PC-3 (cell line): ENCODE measurements around the gene CCDC32. TPM values are rescaled to one million over a fixed set of nuclear protein-coding genes. Genes with fewer than 3 reads are reported as not detected.

Experiments
- ATAC-seq: fragments of 200-7000 bp; cut with Tn5 transposase; 2 replicates; pipeline ENCODE4 v1.9.1; 2020; ENCODE audit warnings: mild to moderate bottlenecking, moderate library complexity
- BruUV-seq: library from RNA; stranded (reverse); fragments of 400-500 nt; replicated peaks from 2 replicates; lab custom pipeline; 2021; lab: Mats Ljungman, UMichigan
- CTCF ChIA-PET: fragments of 300-600 bp; sonication (Branson Sonifier 250); formaldehyde crosslinking; loops from one replicate; lab custom pipeline; 2022; ENCODE audit warnings: antibody characterized with exemption; lab: Charles Lee
- POLR2A ChIA-PET: fragments of 300-600 bp; sonication (Branson Sonifier 250); formaldehyde crosslinking; loops from one replicate; lab custom pipeline; 2022; ENCODE audit warnings: antibody characterized with exemption; ENCODE audit not compliant: unreplicated experiment; lab: Charles Lee
- DNase-seq: peaks from one replicate; pipeline ENCODE4 v3.0.0-alpha.2; 2015
- H2AFZ ChIP-seq: fragments of 300-600 bp; sonication (generic); 2 replicates; pipeline ENCODE4 v1.6.0; 2016; ENCODE audit warnings: antibody characterized with exemption, low read length
- H3F3A ChIP-seq: fragments of 300-600 bp; sonication (generic); one replicate; pipeline ENCODE4 v1.6.0; 2017; ENCODE audit warnings: antibody characterized with exemption, low read length, control low read depth, mild to moderate bottlenecking; ENCODE audit not compliant: unreplicated experiment
- H3K27ac ChIP-seq: fragments of 300-600 bp; sonication (generic); 2 replicates; pipeline ENCODE4 v1.5.1; 2016; ENCODE audit warnings: mild to moderate bottlenecking, low read length
- H3K27me3 ChIP-seq: fragments of 300-600 bp; sonication (generic); 2 replicates; pipeline ENCODE4 v1.6.1; 2016; ENCODE audit warnings: low read length, mixed read lengths
- H3K36me3 ChIP-seq: fragments of 300-600 bp; sonication (generic); 2 replicates; pipeline ENCODE4 v1.6.1; 2016; ENCODE audit warnings: low read depth, mixed run types, low read length, mixed read lengths
- H3K4me1 ChIP-seq: fragments of 300-600 bp; sonication (generic); 2 replicates; pipeline ENCODE4 v1.5.1; 2016; ENCODE audit warnings: low read length; ENCODE audit not compliant: insufficient read depth
- H3K4me2 ChIP-seq: fragments of 300-600 bp; sonication (generic); 2 replicates; pipeline ENCODE4 v1.6.0; 2016; ENCODE audit warnings: low read length
- H3K4me3 ChIP-seq: fragments of 300-600 bp; sonication (generic); 2 replicates; pipeline ENCODE4 v1.5.1; 2016; ENCODE audit warnings: mild to moderate bottlenecking, low read length, mixed read lengths
- H3K79me2 ChIP-seq: fragments of 300-600 bp; sonication (generic); 2 replicates; pipeline ENCODE4 v1.6.1; 2017; ENCODE audit warnings: low read length, mixed read lengths
- H3K9ac ChIP-seq: fragments of 300-600 bp; sonication (generic); 2 replicates; pipeline ENCODE4 v1.6.0; 2016; ENCODE audit warnings: mild to moderate bottlenecking, low read length
- H3K9me2 ChIP-seq: fragments of 300-600 bp; sonication (generic); replicated peaks from 2 replicates; pipeline ENCODE4 v1.6.1; 2016; ENCODE audit warnings: mixed run types, low read length, mixed read lengths
- H3K9me3 ChIP-seq: fragments of 300-600 bp; sonication (generic); 2 replicates; pipeline ENCODE4 v1.6.1; 2016; ENCODE audit warnings: low read length, mixed read lengths
- H4K20me1 ChIP-seq: fragments of 300-600 bp; sonication (generic); 2 replicates; pipeline ENCODE4 v1.6.1; 2016; ENCODE audit warnings: low read length, mixed read lengths
- EZH2 ChIP-seq: fragments of 300-600 bp; sonication (generic); IDR thresholded peaks from one replicate; pipeline ENCODE4 v1.6.1; 2017; ENCODE audit warnings: antibody characterized with exemption, mild to moderate bottlenecking, low read length; ENCODE audit not compliant: unreplicated experiment
- EZH2phosphoT487 ChIP-seq: fragments of 300-600 bp; sonication (generic); IDR thresholded peaks from 2 replicates; pipeline ENCODE4 v1.6.1; 2018; ENCODE audit warnings: mild to moderate bottlenecking, antibody characterized with exemption, low read length, borderline replicate concordance
- intact Hi-C: fragments of 100-400 bp; cut with micrococcal nuclease; formaldehyde crosslinking; loops from 2 replicates; pipeline ENCODE4 v1.9.0; 2023
- total RNA-seq: library from RNA; depleted of rRNA; stranded (reverse); fragments of >200 nt; gene quantifications from 2 replicates; pipeline ENCODE4 v1.2.3, GENCODE V29; 2014
- TF ChIP-seq, protein P1 (sequence below): fragments of 300-600 bp; sonication (generic); conservative IDR thresholded peaks from 2 replicates; pipeline ENCODE4 v1.5.1; 2017; ENCODE audit warnings: antibody characterized with exemption, low read depth, mild to moderate bottlenecking, low read length

Gene CCDC32
- total RNA-seq, 1 experiment from 2014 or later = 16.1 TPM

DNA sequence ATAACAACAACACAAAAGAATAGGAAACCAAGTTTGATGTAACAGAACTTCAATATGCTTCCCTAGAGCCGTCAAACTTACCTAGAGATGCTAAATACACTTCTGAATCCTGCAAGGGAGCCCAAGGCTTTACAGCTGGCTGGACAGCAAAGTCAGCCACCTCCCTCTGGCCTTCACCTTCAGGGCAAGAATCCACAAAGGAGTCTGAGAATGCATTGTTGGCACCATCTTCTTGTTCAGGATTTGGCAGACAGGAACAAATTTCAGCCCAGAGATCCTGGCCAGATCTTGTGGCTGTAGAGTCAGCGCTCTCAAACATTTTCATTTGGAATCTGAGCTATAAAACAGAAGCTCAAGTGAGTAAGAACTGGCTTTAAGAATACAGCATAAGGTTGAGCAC, 2.2 kb downstream of the CCDC32 start:
- no TSS peak for BruUV-seq
- Histone ChIP-seq H3K4me3 (no peak overlapping the region), H3K9me3 (no peaks in the 10 kb centered on the region), H3K4me2 (no peak overlapping the region), H4K20me1 (no peaks in the 10 kb centered on the region), H3K36me3 (0 out of 2 replicates have a peak, but pooled peaks cover 3% of the 10 kb centered on the region), H3F3A (no peaks in the 10 kb centered on the region), H3K79me2 (peaks cover 21% of the 10 kb centered on the region), H3K9ac (no peak overlapping the region), H3K27me3 (no peaks in the 10 kb centered on the region), H3K27ac (no peak overlapping the region), H2AFZ (no peak overlapping the region), H3K4me1 (peaks cover 8% of the 10 kb centered on the region; the same call in 1 of the 2 replicates), H3K9me2 (no peaks in the 10 kb centered on the region)
- intact Hi-C loops = no loop called here
- no peak for TF ChIP-seq EZH2phosphoT487
- TF ChIP-seq, protein P1, sequence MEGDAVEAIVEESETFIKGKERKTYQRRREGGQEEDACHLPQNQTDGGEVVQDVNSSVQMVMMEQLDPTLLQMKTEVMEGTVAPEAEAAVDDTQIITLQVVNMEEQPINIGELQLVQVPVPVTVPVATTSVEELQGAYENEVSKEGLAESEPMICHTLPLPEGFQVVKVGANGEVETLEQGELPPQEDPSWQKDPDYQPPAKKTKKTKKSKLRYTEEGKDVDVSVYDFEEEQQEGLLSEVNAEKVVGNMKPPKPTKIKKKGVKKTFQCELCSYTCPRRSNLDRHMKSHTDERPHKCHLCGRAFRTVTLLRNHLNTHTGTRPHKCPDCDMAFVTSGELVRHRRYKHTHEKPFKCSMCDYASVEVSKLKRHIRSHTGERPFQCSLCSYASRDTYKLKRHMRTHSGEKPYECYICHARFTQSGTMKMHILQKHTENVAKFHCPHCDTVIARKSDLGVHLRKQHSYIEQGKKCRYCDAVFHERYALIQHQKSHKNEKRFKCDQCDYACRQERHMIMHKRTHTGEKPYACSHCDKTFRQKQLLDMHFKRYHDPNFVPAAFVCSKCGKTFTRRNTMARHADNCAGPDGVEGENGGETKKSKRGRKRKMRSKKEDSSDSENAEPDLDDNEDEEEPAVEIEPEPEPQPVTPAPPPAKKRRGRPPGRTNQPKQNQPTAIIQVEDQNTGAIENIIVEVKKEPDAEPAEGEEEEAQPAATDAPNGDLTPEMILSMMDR = no peak
- DNase-seq = no peak
- no peak for ATAC-seq
- POLR2A ChIA-PET = no interaction called here
- CTCF ChIA-PET = no interaction called here

DNA sequence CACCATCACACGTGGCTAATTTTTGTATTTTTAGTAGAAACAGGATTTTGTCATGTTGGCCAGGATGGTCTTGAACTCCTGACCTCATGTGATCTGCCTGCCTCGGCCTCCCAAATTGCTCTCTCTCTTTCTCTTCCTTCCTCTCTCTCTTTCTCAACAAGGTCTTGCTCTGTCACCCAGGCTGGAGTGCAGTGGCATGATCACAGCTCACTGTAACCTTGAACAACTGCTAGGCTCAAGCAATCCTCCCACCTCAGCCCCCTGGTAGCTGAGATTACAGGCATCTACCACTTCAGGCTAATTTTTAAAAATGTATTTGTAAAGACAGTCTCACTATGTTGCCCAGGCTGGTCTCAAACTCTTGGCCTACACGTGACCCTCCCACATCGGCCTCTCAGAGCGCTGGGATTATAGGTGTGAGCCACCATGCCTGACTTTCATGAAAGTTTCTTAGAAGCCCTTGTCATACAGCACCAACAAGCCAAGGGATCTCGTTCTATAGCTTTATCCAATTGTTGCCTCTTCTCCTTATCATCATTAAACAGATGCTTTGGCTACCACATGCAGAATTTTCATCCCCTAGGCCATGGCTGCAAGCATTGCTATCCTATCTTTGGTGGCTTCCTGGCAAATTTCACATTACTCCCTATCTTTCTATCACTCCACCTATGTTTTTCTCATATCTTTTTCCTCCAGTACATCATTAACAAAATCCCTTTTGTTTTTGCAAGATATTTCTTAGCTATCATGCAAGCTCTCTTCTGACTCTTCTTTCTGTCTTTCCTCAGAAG, 5.7 kb downstream of the CCDC32 start:
- no TSS peak for BruUV-seq
- intact Hi-C loops = no loop called here
- no peaks in the 10 kb centered on the region for H3K9me3 ChIP-seq
- DNase-seq (no peak), ATAC-seq (no peak)
- no peak overlapping the region for H3K9ac ChIP-seq
- no peak overlapping the region for H2AFZ ChIP-seq
- POLR2A ChIA-PET = no interaction called here
- no peak overlapping the region for H3K27ac ChIP-seq
- peaks cover 20% of the 10 kb centered on the region; the same call in 1 of the 2 replicates for H3K36me3 ChIP-seq
- CTCF ChIA-PET = no interaction called here
- no peaks in the 10 kb centered on the region for H4K20me1 ChIP-seq
- TF ChIP-seq, protein P1 = no peak
- TF ChIP-seq EZH2phosphoT487 (no peak), EZH2 (no peak)
- H3K9me2 ChIP-seq = no peaks in the 10 kb centered on the region
- no peaks in the 10 kb centered on the region for H3F3A ChIP-seq
- no peak overlapping the region for H3K4me3 ChIP-seq
- H3K27me3 ChIP-seq = no peaks in the 10 kb centered on the region
- no peak overlapping the region for H3K4me2 ChIP-seq
- H3K79me2 ChIP-seq = peaks cover 16% of the 10 kb centered on the region
- H3K4me1 ChIP-seq = peaks cover 6% of the 10 kb centered on the region; the same call in 1 of the 2 replicates

DNA sequence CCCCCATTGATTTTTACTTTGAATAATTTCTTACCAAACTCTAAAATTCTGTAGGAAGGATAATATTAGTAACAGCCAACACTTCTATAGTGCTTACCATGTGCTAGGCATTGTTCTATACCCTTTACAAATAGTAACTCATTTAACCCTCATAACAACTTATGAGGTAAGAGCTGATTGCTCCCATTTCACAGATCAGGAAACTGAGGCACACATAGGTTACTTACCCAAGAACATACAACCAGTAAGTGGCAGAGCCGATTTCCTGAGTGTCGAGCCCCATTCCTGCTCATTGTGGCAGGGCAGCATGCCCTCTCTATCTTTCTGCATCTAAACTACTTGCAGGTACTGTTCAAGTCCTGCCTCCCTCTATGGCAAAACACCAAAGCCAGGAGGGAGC, 9.0 kb downstream of the CCDC32 start:
- H3K4me3 ChIP-seq = no peak overlapping the region
- no peak overlapping the region for H3K27ac ChIP-seq
- DNase-seq (no peak), ATAC-seq (no peak)
- no peaks in the 10 kb centered on the region for H3F3A ChIP-seq
- peaks cover 23% of the 10 kb centered on the region; the same call in 1 of the 2 replicates for H3K36me3 ChIP-seq
- no peaks in the 10 kb centered on the region for H3K79me2 ChIP-seq
- no peak overlapping the region for H3K9ac ChIP-seq
- TF ChIP-seq, protein P1 = no peak
- TF ChIP-seq EZH2phosphoT487 = no peak
- TF ChIP-seq EZH2 = no peak
- intact Hi-C loops = no loop called here
- no TSS peak for BruUV-seq
- no peak overlapping the region for H2AFZ ChIP-seq
- H3K4me1 ChIP-seq = no peaks in the 10 kb centered on the region
- H4K20me1 ChIP-seq = no peaks in the 10 kb centered on the region
- ChIA-PET CTCF (no interaction called here), POLR2A (no interaction called here)
- H3K27me3 ChIP-seq = no peaks in the 10 kb centered on the region
- H3K9me3 ChIP-seq = no peaks in the 10 kb centered on the region
- H3K4me2 ChIP-seq = no peak overlapping the region
- H3K9me2 ChIP-seq = no peaks in the 10 kb centered on the region
